Gastrocnemius medialis (tissue), 4 donors: ENCODE measurements around the gene TRIM42.

Experiments
- CTCF ChIP-seq, 5 experiments: fragments of 450-650 bp in 3 of 5; fragments of 200-600 bp in 2 of 5; sonication (generic) in 2 of 5; IDR thresholded peaks in 4 of 5; conservative IDR thresholded peaks in 1 of 5; 1 replicate in 4 of 5; 2 replicates in 1 of 5; pipeline ENCODE4 v1.5.1; 2016 to 2019; ENCODE audit warnings: antibody characterized with exemption in 5 of 5, mild to moderate bottlenecking in 3 of 5, moderate library complexity in 3 of 5
- POLR2A ChIP-seq, 2 donors: fragments of 450-650 bp; IDR thresholded peaks; one replicate each; pipeline ENCODE4 v1.6.1; 2017; ENCODE audit warnings: antibody characterized with exemption in 2 of 2, mild to moderate bottlenecking in 2 of 2, moderate library complexity in 2 of 2

GRCh38 chr3:140655678-140656077, 22.2 kb upstream of the TRIM42 start:
- TF ChIP-seq POLR2A (IDR thresholded peaks at IDR 0.05) (no peak), CTCF (IDR thresholded peaks at IDR 0.05 in 4 of 5, conservative IDR thresholded peaks at IDR 0.05 in 1 of 5) (no peak)
